ENCODE measurements around the gene OPRM1.
"Not testable (repeated sequence)": the region's sequence is repeated elsewhere in the genome, so short reads cannot be mapped to it uniquely, and the experiment has no call there.

The OPRM1 gene

DNA sequence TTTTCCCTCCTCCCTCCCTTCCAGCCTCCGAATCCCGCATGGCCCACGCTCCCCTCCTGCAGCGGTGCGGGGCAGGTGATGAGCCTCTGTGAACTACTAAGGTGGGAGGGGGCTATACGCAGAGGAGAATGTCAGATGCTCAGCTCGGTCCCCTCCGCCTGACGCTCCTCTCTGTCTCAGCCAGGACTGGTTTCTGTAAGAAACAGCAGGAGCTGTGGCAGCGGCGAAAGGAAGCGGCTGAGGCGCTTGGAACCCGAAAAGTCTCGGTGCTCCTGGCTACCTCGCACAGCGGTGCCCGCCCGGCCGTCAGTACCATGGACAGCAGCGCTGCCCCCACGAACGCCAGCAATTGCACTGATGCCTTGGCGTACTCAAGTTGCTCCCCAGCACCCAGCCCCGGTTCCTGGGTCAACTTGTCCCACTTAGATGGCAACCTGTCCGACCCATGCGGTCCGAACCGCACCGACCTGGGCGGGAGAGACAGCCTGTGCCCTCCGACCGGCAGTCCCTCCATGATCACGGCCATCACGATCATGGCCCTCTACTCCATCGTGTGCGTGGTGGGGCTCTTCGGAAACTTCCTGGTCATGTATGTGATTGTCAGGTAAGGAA, at the start of gene OPRM1:
Gene OPRM1 (plus strand): TSS at position 10 of the 612 bp plus-strand sequence. CDS start 305 bp downstream, at position 315.
- DNase-seq: peak; percentile 1

DNA sequence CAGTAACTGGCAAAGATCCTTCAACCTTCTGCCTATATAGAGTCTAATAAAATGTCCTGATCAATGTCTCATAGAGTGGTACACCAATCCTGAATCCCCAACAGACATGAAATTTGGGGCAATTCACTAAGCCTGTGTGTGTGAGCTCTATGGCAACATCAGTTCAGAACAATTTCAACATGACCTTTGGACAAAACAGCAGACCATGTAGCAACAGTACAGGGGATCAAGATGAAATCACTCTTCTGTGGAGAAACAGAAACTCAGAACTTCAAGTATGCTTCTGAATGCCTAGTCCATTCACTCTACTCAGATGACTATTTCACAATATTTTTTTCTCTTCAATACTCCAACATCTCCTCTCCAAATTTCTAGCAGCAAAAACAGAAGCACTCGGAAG, 49.1 kb upstream of the OPRM1 start:
- no peak for DNase-seq

GRCh38 chr6:153994004-153994403, 45.0 kb upstream of the OPRM1 start:
- DNase-seq: no peak

DNA sequence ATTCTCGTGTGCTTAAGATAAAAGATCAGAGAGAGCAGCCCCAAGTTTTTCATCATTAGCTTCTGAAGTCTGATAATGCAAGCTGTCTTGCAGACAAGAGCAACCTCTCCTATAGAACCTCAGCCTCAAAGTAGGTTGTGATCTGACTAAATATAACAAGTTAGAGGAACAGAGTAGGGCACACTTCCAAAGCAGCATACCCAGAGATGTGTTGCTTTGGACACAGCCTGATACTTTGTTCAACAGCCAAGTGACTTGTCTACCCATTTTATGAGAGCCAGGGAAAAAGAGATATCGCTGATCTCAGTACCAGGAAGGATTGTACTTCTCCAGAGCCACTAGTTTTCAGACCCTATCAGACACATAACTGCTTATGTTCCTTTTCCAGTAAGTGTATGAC, 44.2 kb upstream of the OPRM1 start:
- DNase-seq: no peak

DNA sequence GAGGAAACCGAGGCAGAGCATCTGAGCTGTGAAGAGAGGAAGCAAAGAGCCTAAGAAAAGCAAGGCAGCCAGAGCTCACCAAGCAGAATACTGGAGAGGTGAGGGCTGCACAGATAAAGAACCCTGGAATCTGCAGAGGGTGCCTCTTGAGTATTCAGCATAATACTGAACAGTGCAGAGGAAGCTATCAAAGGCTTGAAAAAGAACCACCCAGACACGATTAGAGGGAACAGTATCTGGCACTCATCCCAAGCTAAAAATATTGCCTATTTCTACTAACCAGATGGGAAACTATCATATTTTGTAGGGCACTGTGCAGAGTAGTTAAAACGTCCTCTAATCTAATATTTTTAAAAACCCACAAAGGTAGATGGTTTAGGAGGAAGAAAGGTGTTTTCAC, 41.8 kb upstream of the OPRM1 start:
- no peak for DNase-seq

DNA sequence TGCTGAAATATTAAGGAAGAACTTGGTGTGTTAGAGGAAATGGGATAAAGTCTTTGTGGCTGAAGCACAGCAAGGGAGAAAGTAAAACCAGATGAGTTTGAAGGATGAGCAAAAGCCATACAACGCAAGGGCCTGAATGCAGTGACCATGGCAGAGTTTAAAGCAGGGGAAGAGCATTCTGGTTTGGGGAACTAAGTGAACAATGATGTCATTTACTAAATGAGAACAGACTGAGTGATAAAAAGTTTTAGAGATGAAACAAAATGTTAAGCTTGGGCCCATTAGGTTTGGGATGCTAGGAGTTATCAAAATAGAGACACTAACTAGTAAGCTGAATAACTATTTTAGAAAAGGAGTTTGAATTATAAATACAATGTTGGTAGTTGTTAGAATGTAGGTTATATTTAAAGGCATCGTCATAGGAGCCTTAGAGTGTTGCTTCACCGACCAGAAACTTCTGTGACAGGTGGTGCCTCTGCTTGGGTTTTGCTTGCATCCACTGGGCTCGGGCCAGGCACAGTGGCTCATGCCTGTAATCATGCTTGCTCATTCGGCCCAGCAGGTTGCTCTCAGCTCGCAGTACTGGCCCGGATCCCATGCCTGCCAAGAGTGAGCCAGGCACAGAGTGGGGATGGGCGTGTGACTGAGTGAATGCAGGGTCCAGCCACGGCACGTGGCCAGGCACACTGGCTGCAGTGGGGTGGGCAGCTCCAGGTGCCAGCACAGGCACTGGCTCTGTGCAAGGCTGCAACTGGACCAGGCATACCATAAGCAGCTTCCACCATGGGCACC, 37.4 kb upstream of the OPRM1 start:
- DNase-seq: no peak

DNA sequence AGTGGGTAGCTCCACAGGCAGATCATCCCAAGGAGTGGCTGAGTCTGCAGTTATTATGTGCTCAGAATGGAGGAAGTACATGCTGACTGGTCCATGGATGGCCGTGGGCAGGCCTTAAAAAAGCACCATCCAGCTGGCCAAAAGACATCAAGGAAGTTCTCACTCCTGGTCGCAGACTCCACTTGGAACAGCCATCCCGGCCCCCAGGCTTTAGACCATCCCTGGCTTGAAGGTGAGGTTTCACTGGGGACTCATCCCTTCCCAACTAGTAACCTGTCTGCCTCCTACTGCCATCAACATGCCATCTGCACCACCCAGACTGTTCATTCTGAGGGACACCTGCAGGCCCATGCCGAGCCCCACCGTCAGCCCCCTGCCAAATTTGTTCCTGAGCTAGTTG, 36.1 kb upstream of the OPRM1 start:
- no peak for DNase-seq

DNA sequence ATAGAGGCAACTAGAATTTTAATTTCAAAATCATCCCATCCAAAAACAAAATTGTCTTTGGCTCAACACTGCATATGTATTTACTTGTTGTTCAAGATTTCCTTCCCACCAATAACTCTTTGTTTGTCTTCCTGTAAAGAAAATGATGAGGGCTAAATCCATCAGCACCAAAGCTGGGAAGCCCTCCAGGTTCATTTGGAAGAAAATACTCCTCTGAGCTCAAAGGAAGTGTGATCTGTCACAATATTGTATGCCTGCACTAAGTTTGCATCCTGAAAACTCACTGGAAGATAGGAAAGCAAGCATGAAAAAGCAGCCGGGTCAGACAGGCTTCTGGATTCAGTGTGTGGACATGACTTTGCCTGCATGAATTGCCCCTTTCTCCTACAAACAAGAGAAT, 28.7 kb upstream of the OPRM1 start:
- no peak for DNase-seq

DNA sequence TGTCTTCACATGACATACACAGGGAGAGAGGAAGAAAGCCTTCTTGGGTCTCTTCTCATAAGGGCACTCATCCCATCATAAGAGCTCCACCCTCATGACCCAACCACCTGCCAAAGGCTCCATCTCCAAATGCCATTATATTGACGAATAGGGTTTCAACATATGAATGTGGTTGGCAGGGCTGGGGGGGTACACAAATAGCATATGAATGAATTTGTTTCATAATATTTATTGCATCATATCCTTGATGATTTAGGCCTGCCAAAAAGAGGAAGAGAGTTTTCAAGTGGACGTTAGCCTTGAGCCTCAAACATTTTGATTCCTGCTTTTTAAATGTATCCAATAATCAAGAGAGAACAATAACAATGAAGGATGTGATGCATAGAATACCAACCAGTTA, 26.2 kb upstream of the OPRM1 start:
- DNase-seq: no peak

DNA sequence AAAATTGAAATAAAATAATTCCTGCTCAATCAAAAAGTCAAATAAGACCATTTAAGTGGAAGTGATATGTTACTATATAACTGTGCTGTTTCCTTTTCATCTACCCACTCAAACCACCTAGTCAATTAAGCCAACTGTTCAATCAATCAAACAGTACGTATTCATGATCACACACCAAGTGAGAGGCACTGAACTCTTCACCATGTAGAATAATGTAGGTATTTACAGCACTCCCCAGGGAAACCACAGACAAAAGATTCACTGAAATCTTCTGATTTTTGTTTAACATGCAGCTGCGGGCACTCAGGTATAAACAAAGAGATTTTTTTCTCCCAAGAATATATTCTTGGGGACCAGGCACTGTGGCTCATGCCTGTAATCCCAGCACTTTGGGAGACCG, 21.3 kb upstream of the OPRM1 start:
- DNase-seq: no peak

DNA sequence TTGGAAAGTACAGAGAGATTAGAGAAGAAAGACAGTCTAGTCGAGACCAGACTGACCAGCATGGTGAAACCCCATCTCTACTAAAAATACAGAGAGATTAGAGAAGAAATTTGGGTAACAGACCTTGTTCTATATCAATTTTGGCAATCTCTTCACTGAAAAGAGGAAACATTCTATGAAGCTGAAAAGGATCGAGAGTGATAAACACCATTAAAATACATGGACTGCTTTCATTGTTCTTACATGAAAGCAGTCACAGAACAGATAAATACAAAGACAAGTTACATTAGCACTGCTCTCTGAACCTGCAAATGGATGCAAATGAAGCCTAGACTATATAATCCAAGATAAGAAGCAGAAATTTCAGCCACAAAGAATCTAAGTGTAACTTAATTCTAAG, 8.4 kb upstream of the OPRM1 start:
- DNase-seq: no peak

- no peak for DNase-seq
Measured at GRCh38 chr6:154041001-154041400, 2.0 kb downstream of the OPRM1 start.

DNA sequence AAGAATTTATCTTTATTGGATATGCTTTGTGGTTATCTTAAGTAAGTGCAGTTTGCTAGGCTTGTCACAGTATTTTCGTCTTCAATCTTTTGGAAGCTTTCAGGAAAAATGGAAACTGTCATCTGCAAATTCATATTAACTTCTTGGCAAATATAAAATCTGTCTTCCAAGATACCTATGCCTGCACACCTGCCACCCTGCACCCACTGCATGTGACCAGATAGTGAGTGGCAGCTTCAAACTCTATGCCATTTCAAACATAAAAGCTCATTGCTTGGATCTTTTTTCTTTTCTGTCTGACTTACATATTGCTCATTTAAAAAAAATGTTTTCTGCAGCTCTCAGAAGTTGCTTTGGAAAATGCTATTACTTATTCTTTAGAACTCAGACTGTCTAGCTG, 14.1 kb downstream of the OPRM1 start:
- no peak for DNase-seq

- no peak for DNase-seq
Measured at GRCh38 chr6:154056536-154056935, 17.5 kb downstream of the OPRM1 start.

DNA sequence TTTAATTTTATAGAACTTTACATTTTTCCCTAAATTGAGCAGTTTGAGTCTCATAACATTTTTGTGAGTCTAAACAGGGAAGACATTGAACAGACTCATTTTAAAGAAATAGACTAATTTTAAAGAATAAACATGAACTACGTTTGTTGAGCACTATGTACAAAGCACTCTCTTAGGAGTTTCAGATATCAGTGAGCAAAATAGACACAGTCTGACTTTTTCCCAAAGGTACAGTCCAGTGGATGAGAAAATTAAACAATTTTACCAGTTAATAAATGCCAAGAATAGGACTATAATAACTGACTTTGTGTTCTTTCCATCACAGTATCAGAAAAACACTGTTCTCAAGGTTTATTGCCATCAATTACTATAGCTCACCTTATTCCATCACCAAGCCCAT, 18.1 kb downstream of the OPRM1 start:
- DNase-seq: no peak

- no peak for DNase-seq
Measured at GRCh38 chr6:154058963-154059680, 20.1 kb downstream of the OPRM1 start.

GRCh38 chr6:154060076-154060475, 21.0 kb downstream of the OPRM1 start:
- no peak for DNase-seq

DNA sequence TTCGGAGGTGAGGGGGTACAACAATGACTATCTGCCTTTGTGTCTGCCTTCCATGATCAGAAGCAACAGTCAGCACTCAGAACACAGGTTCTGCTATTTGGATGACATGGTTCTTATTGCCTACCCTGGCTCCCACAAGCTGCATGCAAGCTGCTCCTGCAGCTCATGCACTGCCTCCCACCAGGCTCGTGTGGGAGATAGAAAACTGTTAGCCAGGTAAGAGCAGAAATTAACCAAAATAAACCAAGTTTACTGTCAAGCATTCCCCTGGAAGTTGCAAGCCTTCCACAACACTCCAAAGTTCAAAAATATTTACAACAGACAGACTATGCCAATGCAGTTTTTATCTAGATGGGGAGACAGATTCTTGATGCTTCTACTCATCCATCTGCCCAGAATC, 31.0 kb downstream of the OPRM1 start:
- DNase-seq: no peak

DNA sequence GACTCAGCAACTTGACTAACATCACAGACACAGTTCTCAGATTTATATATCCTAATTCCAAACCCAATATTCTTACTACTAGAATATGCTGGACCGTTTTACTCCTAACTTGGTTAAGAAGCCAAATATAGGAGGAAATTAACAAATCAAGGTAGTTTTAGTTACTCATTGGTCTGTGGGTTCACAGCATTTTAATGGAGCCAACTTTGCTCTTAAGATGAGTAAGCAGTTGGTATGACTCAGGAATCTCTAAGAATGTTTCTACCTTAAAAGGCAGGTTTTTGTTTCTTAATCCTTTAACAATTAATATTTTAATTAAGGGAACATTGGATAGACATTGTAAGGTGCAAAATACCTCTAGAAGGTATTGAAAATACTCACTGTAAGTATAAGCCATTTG, 31.6 kb downstream of the OPRM1 start:
- no peak for DNase-seq

DNA sequence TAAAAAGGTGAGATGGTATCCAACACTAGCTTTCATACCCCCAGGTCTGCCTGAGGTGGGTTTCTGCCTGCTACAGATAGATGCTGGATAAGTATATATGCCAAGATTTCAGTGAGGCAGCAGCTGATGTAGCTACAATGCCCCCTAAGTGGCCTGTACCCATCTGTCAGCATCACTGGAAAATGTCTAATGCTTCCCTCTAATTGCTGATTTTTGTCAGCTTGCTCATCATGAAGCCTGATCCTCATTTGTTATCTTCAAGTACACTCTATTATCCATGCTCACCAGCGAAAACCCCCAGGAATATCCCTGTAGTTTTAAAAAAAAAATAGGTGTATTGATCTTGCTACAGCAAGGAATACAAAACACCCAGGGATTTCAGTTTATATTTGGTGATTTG, 32.2 kb downstream of the OPRM1 start:
- no peak for DNase-seq

GRCh38 chr6:154071711-154072110, 32.7 kb downstream of the OPRM1 start:
- no peak for DNase-seq

DNA sequence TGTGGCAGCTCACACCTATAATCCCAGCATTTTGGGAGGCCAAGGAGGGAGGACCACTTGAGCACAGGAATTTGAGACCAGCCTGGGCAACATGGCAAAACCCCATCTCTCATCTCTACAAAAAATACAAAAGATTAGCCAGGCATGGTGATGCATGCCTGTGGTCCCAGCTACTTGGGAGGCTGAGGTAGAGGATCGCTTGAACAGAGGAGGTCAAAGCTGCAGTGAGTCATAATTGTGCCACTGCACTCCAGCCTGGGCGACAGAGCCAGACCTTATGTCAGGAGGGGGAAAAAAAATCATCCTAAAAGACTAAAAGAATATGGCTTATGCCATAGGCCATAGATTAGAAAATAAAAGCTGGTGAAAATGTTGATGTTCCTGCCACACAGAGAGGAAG, 39.6 kb downstream of the OPRM1 start:
- DNase-seq: not testable (repeated sequence)

- DNase-seq: no peak
Measured at GRCh38 chr6:154080461-154081189, 41.6 kb downstream of the OPRM1 start.
